Right ventricle myocardium superior (tissue), 1 donor: ENCODE results near the gene VWA8. TPM values are rescaled to one million over a fixed set of nuclear protein-coding genes. Genes with fewer than 3 reads are reported as not detected.
"Not testable (repeated sequence)": the region's sequence is repeated elsewhere in the genome, so short reads cannot be mapped to it uniquely, and the experiment has no call there.

ENCODE experiments used
- ATAC-seq: fragments of 200-7000 bp; cut with Tn5 transposase; one replicate; pipeline ENCODE4 v1.9.1; 2020; ENCODE audit warnings: mild to moderate bottlenecking; ENCODE audit not compliant: poor library complexity
- DNase-seq: peaks from one replicate; pipeline ENCODE4 v3.0.0-alpha.2; 2020
- intact Hi-C: fragments of 100-400 bp; cut with DNase I; formaldehyde crosslinking; loops from one replicate; pipeline ENCODE4 v1.11.2; 2022
- total RNA-seq: library from RNA; stranded (reverse); fragmentation: NEBNext Ultra II Directional; extraction: Animal tissue kit (Norgen Biotek cat#: 25700); gene quantifications from one replicate; pipeline ENCODE4 v1.2.1, GENCODE V29; 2021
- donor health status: DM: no; HTN: yes; CAD: no; lungs with severe emphysema.

VWA8 gene
- total RNA-seq, 1 donor from 2014 or later: 40.3 TPM

DNA sequence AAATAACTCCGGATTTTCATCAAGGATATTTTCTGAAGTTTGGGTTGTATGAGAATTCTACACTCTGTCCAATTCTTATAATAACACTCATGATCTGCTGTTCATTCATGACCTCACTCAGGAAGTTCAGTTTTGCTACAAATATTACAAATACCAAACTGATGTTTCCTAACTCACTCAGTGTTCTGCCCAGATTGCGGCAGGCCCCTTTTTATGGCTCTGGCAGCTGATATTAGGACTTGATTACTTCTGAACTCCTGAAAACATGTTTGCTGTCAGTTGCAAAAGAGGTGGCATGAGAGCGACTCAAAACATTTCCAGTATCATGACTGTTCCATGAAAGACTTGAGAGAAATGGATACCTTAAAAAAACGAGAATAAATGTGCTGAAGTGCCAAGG is 315.6 kb downstream of the VWA8 start:
- DNase-seq: no peak
- peak; percentile 38 for ATAC-seq
- intact Hi-C loops: no loop called here

GRCh38 chr13:41644742-41645141 is 316.2 kb downstream of the VWA8 start:
- intact Hi-C loops: no loop called here
- DNase-seq: no peak
- ATAC-seq: no peak

DNA sequence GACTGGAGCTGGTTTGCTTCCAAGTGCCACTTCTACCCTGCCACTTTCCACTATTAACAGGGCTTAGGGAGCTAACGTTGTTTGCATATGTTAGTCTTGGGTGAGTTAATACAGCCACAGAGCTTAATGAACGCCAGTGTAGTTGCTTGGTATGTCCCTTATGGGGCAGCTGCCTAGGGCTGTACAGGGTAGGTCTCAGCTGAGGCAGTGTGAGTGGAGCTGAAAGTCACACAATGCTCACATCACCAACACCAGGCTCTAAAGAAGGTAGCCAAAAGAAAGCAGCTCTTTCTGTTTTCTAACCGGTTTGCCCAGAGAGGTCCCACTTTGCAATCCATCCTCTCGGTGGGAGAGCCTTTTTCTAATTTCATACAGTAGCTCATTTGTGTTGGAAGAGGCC is 317.4 kb downstream of the VWA8 start:
- ATAC-seq: no peak
- intact Hi-C loops: no loop called here
- DNase-seq: no peak

DNA sequence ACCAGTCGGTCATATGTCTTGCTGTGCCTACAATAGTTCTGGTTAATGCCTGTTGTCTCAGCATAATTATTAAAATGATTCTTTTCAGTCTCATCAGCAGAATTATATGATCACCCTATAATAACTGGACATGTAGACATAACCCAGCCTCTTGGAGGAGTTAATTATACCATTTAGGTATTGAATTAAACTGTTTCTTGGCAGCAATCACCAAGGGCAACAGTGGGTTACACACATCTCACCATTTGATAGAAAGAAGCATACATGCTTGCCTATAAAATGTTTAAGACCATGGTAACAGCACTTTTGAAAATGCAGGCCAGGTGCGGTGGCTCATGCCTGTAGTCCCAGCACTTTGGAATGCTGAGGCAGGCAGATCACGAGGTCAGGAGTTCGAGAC is 318.9 kb downstream of the VWA8 start:
- intact Hi-C loops: no loop called here
- DNase-seq: no peak
- ATAC-seq: no peak

DNA sequence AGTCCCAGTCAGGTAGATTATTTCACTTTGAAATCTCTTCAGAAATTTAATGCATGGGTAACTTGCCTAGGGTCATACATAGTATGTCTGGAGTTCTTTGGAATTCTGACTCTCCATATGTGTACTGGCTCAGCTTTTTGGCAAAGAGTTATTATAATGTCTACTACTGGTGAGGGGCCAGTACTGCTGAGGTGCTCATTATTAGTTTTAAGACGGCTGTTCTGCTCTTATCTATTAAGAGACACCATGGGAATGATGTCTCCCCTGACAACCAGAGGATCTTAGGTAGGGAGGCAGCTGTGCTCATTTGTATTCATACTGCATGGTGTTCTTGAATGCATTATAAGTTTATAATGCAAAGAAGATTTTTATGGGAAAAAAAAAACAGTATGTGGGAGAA is 319.5 kb downstream of the VWA8 start:
- ATAC-seq (no peak), DNase-seq (no peak)
- intact Hi-C loops: no loop called here

DNA sequence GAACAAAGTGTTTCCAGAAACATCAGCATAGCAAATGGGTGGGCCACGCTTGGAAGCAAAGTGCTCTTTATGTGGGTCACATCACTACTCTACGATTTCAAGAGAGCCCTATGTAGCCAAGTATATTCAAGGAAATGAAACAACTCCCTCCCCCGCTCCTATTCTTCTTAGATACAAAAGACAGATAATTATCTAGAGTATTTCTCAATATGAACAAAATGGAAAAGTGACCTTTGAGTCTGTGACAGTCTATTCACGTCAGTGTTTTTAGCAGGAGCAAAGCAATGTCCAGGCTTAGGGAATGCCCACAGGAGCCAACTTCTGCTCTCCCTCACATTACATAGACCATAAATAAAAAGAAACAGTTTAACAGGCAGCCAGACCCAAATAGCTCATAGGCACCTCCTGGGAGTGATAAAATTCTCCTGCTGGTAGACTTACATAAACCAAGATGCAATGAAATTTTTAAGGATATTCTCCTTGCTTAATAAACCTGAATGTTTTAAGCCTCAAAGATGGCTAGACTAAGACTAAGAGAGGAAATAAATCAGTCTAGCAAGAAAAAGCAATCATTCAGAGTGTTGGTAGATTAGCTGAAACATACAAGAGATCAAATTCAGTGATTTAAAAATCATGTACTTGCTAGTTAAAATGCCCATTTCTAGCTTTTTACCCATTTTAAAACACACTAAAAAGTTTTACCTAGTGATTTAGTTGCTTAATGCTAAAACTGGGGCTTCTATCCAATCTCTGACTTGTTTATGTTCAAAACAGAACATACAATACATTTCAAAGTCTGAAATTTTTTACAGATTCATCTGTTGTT is 320.7 kb downstream of the VWA8 start:
- intact Hi-C loops: no loop called here
- no peak for DNase-seq
- peak; percentile 81 for ATAC-seq

- DNase-seq (no peak), ATAC-seq (no peak)
- intact Hi-C loops: no loop called here
Observed at GRCh38 chr13:41639237-41639904, 321.5 kb downstream of the VWA8 start.

- intact Hi-C loops: no loop called here
- ATAC-seq: no peak
- no peak for DNase-seq
Observed at GRCh38 chr13:41637586-41637985, 323.3 kb downstream of the VWA8 start.

- DNase-seq, intact Hi-C loops, ATAC-seq: not testable (repeated sequence)
Observed at GRCh38 chr13:41637032-41637431, 323.9 kb downstream of the VWA8 start.

- ATAC-seq, DNase-seq: not testable (repeated sequence)
Observed at GRCh38 chr13:41636590-41636989, 324.3 kb downstream of the VWA8 start.

GRCh38 chr13:41634407-41634806 is 326.5 kb downstream of the VWA8 start:
- ATAC-seq: no peak
- DNase-seq: no peak
- intact Hi-C loops: no loop called here

More at GRCh38 chr13:41636590-41636989, 324.3 kb downstream of the VWA8 start:
- intact Hi-C loops: not testable (repeated sequence)

DNA sequence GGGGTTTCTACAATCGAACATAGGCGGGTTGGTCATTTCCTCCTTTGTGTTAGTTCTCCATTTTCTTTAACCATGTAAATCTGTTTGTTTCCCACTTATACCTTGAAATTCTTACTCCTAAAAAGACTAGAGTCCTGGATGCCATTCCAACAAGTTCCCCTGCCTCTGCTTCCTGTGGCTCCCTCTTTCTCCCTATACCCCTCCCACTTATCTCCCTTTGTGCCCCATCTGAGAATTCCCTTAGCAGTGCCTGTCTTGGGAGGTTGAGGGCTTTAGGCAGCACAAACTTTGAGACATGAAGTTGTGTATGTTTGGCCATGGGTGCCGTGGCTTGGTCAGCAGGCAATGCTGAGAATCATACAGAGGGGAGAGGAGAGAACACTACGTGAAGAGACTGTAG is 327.1 kb downstream of the VWA8 start:
- no peak for ATAC-seq
- no peak for DNase-seq
- intact Hi-C loops: no loop called here

GRCh38 chr13:41631296-41631965 is 329.5 kb downstream of the VWA8 start:
- no peak for ATAC-seq
- no peak for DNase-seq
- intact Hi-C loops: no loop called here

DNA sequence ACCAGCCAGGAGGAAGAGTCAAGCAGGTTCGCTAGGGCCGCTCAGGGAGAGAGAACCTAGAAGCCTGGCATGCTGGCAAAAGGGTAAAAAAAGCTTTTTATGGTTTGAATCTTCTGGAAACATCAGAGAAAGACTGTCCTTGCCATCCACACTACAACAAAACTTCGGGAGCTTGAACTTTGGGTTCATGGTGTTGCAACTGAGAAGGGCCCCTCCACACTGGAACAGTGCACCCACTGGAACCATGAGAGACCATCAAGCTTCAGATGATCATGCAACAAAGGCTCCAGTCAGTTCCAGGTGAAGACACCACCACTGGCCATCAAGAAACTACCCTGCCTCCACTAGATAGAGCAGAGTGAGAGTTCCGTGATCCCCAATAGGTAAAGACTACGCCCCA is 333.5 kb downstream of the VWA8 start:
- intact Hi-C loops: no loop called here
- DNase-seq (no peak), ATAC-seq (no peak)

GRCh38 chr13:41624041-41624440 is 336.9 kb downstream of the VWA8 start:
- intact Hi-C loops: no loop called here
- DNase-seq (no peak), ATAC-seq (no peak)

GRCh38 chr13:41622432-41623429 is 338.2 kb downstream of the VWA8 start:
- DNase-seq: no peak
- ATAC-seq: peak; percentile 68
- intact Hi-C loops: no loop called here

DNA sequence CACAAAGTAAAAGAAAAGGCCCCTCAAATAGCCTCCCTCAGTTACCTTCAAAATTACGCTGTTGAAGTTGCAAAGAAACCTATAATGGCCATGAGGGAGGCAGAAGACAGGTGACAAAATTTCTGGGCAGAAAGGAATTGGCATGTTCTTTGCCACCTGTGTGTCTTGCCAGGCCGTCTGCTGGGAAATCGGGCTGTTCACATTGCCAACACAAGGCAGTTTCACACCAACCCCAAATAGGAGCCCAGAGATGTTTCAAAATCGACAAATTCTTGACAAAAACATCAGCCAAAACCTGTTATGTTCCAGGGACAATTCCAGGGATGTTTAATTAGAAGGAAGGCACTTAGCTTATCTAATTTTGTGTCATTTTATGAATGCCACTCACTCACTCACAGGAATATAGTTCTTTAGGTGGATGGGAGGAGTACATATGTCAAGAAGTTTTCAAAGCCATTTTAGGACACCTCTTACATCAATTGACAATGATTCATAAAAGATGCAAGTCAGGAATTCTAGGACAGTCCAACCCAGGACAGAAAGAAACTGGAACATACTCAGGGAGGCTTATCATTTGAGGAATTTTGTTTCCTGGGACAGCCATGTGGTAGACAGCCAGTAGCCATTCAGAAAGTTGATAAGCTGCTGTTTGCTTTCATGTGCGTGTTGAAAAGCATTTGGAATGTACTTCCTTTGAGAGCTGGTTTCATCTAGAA is 339.0 kb downstream of the VWA8 start:
- no peak for DNase-seq
- ATAC-seq: peak; percentile 96
- intact Hi-C loops: no loop called here

DNA sequence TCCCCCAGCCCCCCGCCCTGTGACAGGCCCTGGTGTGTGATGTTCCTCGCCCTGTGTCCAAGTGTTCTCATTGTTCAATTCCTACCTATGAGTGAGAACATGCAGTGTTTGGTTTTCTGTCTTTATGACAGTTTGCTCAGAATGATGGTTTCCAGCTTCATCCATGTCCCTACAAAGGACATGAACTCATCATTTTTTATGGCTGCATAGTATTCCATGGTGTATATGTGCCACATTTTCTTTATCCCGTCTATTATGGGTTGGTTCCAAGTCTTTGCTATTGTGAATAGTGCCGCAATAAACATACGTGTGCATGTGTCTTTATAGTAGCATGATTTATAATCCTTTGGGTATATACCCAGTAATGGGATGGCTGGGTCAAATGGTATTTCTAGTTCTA is 343.3 kb downstream of the VWA8 start:
- ATAC-seq, DNase-seq, intact Hi-C loops: not testable (repeated sequence)
